SU-DHL-6 (cell line): ENCODE measurements around the gene KHSRP.

Experiments
- CTCF ChIP-seq: fragments of 200-600 bp; sonication (generic); IDR thresholded peaks from one replicate; pipeline ENCODE4 v1.5.1; 2017; ENCODE audit warnings: antibody characterized with exemption, mild to moderate bottlenecking, low read length, moderate library complexity; ENCODE audit not compliant: insufficient read depth, poor library complexity, severe bottlenecking
- EZH2phosphoT487 ChIP-seq: fragments of 200-600 bp; sonication (generic), shearing (Covaris generic); conservative IDR thresholded peaks from 2 replicates; pipeline ENCODE4 v1.6.1; 2018; ENCODE audit warnings: mild to moderate bottlenecking, antibody characterized with exemption, low read length, moderate library complexity, mixed read lengths

GRCh38 chr19:6429419-6430221, 5.0 kb upstream of the KHSRP start:
- no peak for TF ChIP-seq CTCF
- TF ChIP-seq EZH2phosphoT487, result no peak
